HG03039 (cell line): ENCODE measurements around the gene PHOSPHO1.

ENCODE experiments used
- ATAC-seq: cut with Tn5 transposase; IDR thresholded peaks from one replicate; pipeline ENCODE4 v1.9.1; 2021; ENCODE audit warnings: mild to moderate bottlenecking, moderate library complexity; ENCODE audit not compliant: unreplicated experiment

The PHOSPHO1 gene

GRCh38 chr17:49219987-49220386 is 10.6 kb downstream of the PHOSPHO1 start:
- no peak for ATAC-seq

- ATAC-seq, result no peak
Measured at GRCh38 chr17:49218941-49219913, 11.4 kb downstream of the PHOSPHO1 start.

DNA sequence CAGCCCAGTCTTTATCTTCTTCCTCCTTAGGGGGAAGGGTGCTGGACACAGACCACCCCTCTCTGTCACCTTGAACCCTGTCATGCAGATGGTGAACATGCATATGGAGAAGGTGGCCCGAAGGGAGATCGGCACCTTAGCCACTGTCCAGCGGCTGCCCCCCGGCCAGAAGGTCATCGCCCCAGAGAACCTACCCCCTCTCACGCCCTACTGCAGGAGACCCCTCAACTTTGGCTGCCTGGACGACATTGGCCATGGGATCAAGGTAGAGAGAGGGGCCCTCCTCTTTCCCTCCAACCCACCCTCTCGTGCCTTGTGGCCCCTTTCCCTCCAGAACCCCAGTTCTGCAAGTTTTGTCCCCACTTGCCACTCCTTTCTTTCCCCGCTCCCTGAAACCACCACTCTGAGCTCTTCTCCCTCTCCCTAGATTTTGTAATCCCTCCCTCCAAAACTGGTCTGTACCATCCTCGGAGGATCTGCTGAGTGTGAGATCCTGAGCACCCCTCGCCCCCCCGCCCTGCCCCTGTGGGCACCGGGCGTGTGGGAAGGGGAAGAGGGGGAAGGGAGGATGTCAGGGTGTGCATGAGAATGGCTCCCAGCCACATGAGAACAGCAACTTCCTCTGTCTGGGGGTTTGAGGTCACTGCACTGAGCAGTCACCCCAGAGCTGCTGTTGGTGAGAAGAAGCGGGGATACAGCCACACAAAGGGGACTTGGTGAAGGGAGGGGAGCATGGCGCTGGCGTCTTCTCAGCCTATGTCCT is 12.8 kb downstream of the PHOSPHO1 start:
- peak; percentile 41 for ATAC-seq

GRCh38 chr17:49216953-49217650 is 13.5 kb downstream of the PHOSPHO1 start:
- ATAC-seq, result no peak

GRCh38 chr17:49216482-49216881 is 14.1 kb downstream of the PHOSPHO1 start:
- ATAC-seq, result no peak

DNA sequence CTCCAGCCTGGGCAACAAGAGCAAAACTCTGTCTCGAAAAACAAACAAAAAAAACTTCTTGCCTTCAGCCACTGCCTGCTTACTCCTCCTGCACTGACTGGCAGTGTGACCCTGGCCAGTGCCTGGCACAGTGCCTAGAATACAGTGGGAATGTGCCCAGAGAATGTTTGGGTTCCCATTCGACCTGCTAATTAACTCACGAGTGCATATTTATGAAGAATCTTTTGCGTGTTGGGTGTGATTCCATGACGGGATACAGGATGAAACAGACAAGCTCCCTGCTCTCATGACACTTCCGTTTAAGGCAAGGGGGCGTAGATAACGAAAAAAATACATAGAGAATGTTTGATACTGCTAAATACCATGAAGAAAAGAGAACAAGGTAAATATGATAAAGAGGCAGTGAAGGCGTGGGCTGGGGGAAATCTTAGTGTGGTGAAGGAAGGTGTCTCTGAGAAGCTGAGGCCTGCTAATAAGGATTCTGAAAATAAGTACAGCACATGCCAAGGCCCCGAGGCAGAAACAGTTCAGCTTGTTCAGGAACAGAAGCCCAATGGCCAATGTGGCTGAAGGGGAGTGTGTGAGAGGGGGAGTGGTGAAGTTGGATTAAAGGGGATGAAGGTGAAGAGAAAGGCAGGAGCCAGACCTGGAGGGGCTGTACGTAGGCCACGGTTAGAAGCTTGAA is 15.8 kb downstream of the PHOSPHO1 start:
- ATAC-seq, result no peak

DNA sequence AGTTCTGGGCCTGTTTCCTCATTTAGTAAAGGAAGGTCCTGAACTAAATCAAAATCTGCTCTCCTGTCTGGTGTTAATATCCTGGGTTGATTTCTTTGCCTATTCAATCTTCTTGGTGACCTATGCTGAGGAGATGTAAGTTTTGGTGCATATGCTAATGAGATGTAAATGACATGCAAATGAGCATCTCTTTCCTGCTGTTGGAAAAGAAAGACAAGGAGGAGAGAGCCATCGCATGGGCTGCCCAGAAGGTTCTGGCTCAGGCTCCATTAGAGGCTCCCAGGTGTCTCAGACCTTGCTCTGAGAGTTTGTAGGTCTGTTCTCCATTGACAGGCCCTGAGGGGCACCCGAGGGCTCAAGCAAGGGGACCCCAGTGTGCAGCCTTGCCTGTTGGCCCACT is 16.7 kb downstream of the PHOSPHO1 start:
- no peak for ATAC-seq

DNA sequence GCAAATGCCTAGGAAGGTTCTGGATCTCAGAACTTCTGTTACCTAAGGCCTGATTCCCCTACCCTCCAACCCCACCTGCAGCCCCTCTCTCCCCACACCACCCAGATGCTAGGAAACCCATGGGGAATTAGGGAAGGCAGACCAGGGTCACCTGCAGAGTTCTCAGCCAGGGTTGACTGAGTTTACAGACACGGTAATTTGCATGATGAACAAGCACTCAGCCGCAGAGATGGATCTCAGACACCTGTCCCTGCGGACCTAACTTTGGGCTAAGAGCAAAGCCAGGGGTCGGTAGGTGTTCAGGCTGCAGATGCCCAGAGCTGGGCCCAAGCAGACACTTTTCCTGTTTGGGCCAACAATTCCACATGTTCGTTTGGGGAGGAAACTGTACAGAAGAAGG is 17.2 kb downstream of the PHOSPHO1 start:
- no peak for ATAC-seq

GRCh38 chr17:49210158-49211029 is 20.2 kb downstream of the PHOSPHO1 start, which contains the start of the genes ABI3 and GNGT2:
Gene ABI3, plus strand, starts transcription at chr17:49210707. Its CDS starts 18 bp downstream, at chr17:49210725.
Gene GNGT2, minus strand, starts transcription at chr17:49210574. Its CDS starts 3,152 bp downstream, at chr17:49207422.
- ATAC-seq, result peak; percentile 73

- no peak for ATAC-seq
Measured at GRCh38 chr17:49209061-49209571, 21.5 kb downstream of the PHOSPHO1 start.

DNA sequence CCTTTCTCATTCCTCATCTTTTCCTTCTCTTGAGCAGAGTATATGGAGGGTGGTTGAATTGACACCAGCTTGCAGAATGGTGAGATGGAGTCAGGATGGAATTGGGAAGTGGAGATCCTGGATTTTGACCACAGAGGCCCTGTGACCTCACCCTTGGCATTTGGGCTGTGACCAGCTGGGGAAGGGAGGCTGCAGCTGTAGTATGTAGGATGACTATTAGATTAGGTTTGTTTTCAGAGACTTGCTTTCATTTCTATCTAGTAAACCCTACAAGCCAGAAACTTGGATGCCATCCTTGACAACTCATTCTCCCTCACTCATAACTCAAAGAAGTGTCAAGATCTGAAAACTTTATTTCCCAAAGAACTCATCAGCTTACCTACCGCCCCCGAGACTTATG is 26.1 kb downstream of the PHOSPHO1 start:
- ATAC-seq, result no peak

DNA sequence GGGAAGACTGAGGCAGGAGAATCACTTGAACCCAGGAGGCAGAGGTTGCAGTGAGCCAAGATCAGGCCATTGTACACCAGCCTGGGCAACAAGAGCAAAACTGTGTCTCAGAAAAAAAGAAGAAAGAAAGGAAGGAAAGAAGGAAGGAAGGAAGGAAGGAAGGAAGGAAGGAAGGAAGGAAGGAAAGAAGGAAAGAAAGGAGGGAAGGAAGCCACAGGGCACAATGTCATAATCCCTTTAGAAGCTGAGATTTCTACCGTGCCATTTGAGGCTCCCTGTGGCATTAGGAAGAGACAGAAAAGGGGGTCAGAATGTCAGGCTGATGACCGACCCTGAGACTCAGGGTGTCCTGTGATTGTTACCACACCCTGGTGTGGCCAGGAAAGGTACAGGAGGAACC is 26.8 kb downstream of the PHOSPHO1 start:
- no peak for ATAC-seq

DNA sequence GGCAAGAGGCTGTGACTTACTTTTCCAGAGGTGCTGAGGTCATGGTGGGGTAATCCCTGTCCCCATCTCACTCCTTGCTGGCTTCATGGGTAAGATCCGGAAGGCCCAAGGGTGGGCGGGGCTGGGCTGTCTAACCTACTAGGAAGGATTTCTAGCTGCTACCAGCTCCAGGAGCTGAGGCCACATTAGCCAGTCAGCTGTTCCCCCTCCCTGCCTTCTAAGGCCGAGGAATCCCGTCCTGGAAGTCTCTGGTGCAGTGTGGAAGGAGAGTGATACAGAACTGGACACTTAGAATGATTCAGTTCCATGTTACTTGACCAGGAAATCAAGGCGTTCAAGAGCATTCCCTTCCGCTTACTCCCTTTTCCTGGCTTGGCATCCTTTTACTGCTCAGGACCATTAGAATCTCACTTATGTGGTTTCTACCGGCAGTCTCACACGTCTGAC is 29.1 kb downstream of the PHOSPHO1 start:
- no peak for ATAC-seq

- no peak for ATAC-seq
Measured at GRCh38 chr17:49200423-49201083, 30.0 kb downstream of the PHOSPHO1 start.

DNA sequence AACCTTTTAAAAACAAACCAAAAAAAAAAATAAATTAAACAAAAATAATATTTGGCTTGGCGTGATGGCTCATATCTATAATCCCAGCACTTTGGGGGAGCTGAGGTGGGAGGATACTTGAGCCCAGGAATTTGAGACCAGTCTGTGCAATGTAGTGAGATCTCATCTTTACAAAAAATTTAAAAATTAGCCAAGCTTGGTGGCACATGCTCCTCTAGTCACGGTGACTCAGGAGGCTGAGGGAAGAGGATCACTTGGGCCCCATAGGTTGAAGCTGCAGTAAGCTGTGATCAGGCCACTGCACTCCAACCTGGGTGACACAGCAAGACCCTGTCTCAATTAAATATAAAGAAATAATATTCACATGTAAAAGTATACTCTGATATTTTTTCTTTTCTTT is 32.4 kb downstream of the PHOSPHO1 start:
- no peak for ATAC-seq

DNA sequence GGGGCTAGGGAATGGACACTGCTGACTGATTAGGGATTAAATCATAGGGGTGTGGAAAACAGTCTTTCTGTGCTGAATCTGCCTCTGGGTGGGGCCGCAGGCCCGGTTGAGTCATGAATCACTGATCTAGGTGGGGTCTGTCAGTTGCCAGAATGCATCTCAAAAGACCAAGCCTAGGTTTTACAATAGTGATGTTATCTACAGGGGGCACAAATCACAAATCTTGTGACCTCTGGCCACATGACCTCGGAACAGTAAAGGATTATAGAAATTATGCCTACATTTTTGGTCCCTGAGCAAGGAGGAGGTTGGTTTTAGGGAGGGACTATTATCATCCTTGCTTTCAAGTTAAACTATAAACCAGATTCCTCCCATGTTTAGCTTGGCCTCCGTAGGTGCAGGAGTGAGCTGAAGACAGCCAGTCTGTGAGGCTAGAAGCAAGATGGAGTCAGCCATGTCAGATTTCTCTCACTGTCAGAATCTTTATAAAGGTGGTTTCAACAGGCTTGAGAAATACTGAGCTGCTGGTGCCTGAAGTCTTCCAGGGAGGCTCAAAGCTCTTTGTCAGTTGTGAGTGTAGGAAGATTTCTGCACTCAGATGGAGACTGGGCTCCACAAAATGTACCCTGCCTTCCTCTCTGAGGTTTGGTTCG is 33.1 kb downstream of the PHOSPHO1 start:
- ATAC-seq, result no peak

DNA sequence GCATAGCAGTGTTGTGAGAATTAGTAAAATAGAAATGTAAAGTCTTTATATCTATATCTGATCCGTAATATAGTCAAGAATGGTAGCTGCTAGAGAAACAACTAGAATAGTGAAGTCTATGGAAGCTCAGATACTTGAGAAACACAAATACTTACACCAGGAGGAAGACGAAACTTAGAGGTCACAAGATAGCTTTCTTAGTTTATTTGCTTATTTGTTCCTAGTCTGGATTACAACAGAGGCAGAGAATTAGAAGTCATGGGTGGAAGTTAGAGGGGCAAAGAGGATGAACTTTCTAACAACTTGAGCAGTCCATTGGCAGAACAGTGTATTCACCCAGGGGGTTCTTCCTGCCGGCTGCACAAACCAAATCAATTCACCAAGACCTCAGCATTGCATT is 34.1 kb downstream of the PHOSPHO1 start:
- ATAC-seq, result no peak

- no peak for ATAC-seq
Measured at GRCh38 chr17:49195751-49196150, 34.8 kb downstream of the PHOSPHO1 start.
